Activated naive CD4-positive, alpha-beta T cell treated with anti-CD3 and anti-CD28 coated beads, Interleukin-2, amount 50 U/mL, for 24 hours (primary cell): ENCODE measurements around the gene STAP2.
"Not testable (repeated sequence)": the region's sequence is repeated elsewhere in the genome, so short reads cannot be mapped to it uniquely, and the experiment has no call there.

Experiments
- H3K27ac Mint-ChIP-seq: one replicate; pipeline ENCODE4 v1.8.0; 2021; ENCODE audit warnings: mild to moderate bottlenecking, mixed read lengths
- H3K27me3 Mint-ChIP-seq: one replicate; pipeline ENCODE4 v1.8.0; 2021; ENCODE audit warnings: mixed read lengths
- H3K36me3 Mint-ChIP-seq: one replicate; pipeline ENCODE4 v1.8.0; 2021; ENCODE audit warnings: mixed read lengths
- H3K4me1 Mint-ChIP-seq: one replicate; pipeline ENCODE4 v1.8.0; 2021; ENCODE audit warnings: mixed read lengths
- H3K4me3 Mint-ChIP-seq: one replicate; pipeline ENCODE4 v1.8.0; 2021; ENCODE audit warnings: mild to moderate bottlenecking, mixed read lengths
- H3K9me3 Mint-ChIP-seq: one replicate; pipeline ENCODE4 v1.8.0; 2021; ENCODE audit warnings: mixed read lengths

Gene STAP2

DNA sequence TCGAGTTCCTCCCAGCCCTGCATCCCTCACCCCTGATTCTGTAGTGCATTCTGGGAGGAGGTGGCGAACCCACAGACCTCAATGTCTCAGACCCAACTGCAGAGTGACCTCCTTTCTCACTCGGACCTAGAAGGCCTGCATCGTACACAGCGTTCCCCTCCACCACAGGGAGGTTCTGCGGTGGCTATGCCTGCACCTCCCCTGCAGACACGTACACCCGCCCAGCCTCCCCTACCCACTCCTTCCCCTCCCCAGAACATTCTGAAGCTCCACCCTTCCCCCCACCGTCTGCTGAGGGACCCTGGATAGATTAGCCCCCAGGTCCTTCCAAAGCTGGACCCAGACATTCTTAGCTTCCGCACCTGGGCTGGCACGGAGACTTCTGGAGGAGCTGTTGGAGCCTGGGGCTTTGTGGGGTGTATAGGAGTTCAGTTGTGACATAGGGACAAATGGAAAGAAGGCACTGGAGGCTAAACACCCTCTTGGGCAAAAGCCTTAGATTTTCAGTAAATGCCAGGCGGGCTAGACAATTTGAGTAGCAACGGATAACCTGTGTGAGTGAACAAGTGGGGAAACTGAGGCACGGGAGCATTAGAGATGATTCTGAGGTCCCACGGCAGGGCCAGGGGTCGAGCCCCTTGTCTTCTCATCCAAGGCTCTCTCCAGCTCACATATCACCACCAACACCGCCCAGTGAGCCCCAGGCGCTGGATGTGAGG lies 34.6 kb downstream of the STAP2 start:
- Mint-ChIP-seq H3K9me3 (no peaks in the 10 kb centered on the region), H3K27me3 (no peaks in the 10 kb centered on the region), H3K36me3 (no peaks in the 10 kb centered on the region), H3K4me1 (peaks cover 30% of the 10 kb centered on the region), H3K27ac (no peak overlapping the region), H3K4me3 (peak overlapping the region; percentile 80)

DNA sequence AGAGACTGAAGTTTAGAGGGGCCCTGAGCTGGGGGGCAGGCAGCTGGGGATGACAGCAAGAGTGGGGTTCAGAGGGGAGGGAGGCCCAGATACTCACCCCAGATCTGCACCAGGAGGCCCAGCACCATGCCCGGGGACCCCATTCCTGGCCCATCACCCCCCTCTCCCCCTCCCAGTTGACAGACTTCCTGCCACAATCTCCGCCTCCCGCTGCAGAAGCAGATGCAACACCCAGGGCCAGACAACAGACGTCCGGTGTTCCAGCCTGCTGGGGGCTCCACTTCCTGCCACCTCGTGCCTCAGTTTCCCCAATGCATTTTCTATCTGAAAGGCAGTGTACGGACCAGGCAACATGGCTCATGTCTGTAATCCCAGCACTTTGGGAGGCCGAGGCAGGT lies 36.4 kb downstream of the STAP2 start, which contains the start of gene TMIGD2:
TSS of gene TMIGD2 (minus strand) at position 147 of the 398 bp plus-strand sequence. CDS start at position 143, 4 bp downstream.
- Mint-ChIP-seq H3K27me3 (no peaks in the 10 kb centered on the region), H3K27ac (peak within 1 kb of the TSS; percentile 96), H3K4me1 (peaks cover 35% of the 10 kb centered on the region), H3K36me3 (no peaks in the 10 kb centered on the region), H3K4me3 (peak within 1 kb of the TSS; percentile 85), H3K9me3 (no peaks in the 10 kb centered on the region)

- peaks cover 35% of the 10 kb centered on the region for H3K4me1 Mint-ChIP-seq
- peak overlapping the region; percentile 96 for H3K27ac Mint-ChIP-seq
- H3K4me3 Mint-ChIP-seq, result peak overlapping the region; percentile 85
- H3K9me3 Mint-ChIP-seq, result no peaks in the 10 kb centered on the region
- H3K36me3 Mint-ChIP-seq, result no peaks in the 10 kb centered on the region
- no peaks in the 10 kb centered on the region for H3K27me3 Mint-ChIP-seq
Measured at GRCh38 chr19:4301590-4302242, 36.9 kb downstream of the STAP2 start.

GRCh38 chr19:4300589-4300988 lies 38.0 kb downstream of the STAP2 start:
- H3K9me3 Mint-ChIP-seq, result no peaks in the 10 kb centered on the region
- H3K36me3 Mint-ChIP-seq, result no peaks in the 10 kb centered on the region
- peak overlapping the region; percentile 74 for H3K27ac Mint-ChIP-seq
- peaks cover 35% of the 10 kb centered on the region for H3K4me1 Mint-ChIP-seq
- H3K27me3 Mint-ChIP-seq, result no peaks in the 10 kb centered on the region
- H3K4me3 Mint-ChIP-seq, result peak overlapping the region; percentile 39

- Mint-ChIP-seq H3K36me3 (no peaks in the 10 kb centered on the region), H3K9me3 (no peaks in the 10 kb centered on the region), H3K27me3 (no peaks in the 10 kb centered on the region), H3K4me1 (peaks cover 31% of the 10 kb centered on the region), H3K27ac (peak overlapping the region; percentile 12), H3K4me3 (no peak overlapping the region)
Measured at GRCh38 chr19:4298810-4299550, 39.6 kb downstream of the STAP2 start.

DNA sequence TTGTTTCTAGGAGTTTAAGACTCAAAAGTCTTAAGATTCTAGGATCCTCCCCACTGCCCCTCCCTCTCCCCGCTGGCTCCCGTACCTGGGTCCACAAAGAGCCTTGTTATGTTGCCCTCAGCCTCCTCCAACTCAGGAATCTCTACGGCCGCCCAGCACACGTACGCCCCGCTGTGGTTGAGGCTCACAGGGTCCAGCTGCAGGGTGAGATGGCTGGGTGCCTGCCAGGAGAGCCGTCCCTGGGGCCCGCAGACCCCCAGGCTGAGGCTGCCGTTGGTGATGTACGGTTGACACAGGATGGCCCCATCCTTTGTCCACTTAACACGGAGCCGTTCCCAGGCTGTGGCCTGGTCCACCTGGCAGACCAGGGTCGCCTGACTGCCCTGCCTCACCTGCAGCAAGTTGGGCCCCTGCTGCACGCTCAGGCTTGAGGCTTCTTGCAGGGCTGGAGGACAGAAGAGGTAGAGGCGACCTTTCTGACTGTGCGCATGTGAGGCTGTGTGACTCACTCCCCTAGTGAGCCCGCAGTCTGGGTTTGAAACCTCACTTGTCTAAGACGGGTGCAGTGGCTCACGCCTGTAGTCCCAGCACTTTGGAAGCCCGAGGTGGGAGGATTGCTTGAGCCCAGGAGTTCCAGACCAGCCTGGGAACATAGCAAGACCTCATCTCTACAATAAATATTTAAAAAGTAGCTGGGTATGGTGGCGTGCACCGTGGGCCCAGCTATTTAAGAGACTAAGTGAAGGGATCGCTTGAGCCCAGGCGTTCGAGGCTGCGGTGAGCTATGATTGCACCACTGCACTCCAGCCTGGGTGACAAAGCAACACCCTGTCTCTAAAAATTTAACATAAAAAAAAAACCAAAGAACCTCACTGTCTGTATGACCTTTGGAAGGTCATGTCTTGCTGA lies 40.5 kb downstream of the STAP2 start:
- H3K4me3 Mint-ChIP-seq, result no peak overlapping the region
- peaks cover 26% of the 10 kb centered on the region for H3K4me1 Mint-ChIP-seq
- H3K27ac Mint-ChIP-seq, result peak overlapping the region; percentile 12
- no peaks in the 10 kb centered on the region for H3K9me3 Mint-ChIP-seq
- no peaks in the 10 kb centered on the region for H3K27me3 Mint-ChIP-seq
- H3K36me3 Mint-ChIP-seq, result no peaks in the 10 kb centered on the region

DNA sequence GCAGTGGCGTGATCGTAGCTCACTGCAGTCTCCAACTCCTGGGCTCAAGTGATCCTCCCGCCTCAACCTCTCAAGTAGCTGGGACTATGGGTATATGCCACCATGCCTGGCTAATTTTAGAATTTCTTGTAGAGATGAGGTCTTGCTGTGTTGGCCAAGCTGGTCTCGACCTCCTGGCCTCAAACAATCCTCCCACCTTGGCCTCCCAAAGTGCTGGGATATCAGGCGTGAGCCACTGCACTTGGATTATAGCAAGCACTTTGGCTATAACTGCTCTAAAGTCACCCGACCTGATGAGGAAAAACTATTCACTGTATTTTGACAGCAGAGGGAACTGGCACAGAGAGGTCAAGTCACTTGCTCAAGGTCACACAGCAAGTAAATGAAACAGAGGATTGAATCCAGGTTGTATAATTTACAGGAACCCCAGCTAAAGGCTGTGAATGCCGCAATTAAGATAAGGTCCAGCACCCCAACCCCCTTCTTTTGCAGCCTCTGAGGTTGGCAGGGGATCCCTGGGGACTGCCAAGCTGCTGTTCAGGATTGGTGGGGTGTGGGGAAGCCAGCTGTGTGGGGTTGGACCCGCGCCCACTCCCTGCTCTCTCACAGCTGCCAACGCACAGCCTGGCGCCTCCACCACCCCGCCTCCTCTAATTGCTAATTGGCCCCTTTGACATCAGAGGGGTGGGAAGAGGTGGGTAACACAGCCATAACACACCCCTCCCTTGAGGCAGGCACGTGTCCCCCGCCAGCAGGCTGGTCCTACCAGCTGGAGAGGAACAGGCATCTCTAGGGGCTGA lies 42.5 kb downstream of the STAP2 start:
- Mint-ChIP-seq H3K36me3 (no peaks in the 10 kb centered on the region), H3K27me3 (no peaks in the 10 kb centered on the region), H3K27ac (no peak overlapping the region), H3K4me3 (no peak overlapping the region), H3K9me3 (no peaks in the 10 kb centered on the region), H3K4me1 (peaks cover 11% of the 10 kb centered on the region)

GRCh38 chr19:4294389-4294788 lies 44.2 kb downstream of the STAP2 start:
- no peaks in the 10 kb centered on the region for H3K36me3 Mint-ChIP-seq
- no peaks in the 10 kb centered on the region for H3K9me3 Mint-ChIP-seq
- H3K27ac Mint-ChIP-seq, result no peak overlapping the region
- H3K4me1 Mint-ChIP-seq, result peaks cover 5% of the 10 kb centered on the region
- H3K27me3 Mint-ChIP-seq, result no peaks in the 10 kb centered on the region
- no peak overlapping the region for H3K4me3 Mint-ChIP-seq

DNA sequence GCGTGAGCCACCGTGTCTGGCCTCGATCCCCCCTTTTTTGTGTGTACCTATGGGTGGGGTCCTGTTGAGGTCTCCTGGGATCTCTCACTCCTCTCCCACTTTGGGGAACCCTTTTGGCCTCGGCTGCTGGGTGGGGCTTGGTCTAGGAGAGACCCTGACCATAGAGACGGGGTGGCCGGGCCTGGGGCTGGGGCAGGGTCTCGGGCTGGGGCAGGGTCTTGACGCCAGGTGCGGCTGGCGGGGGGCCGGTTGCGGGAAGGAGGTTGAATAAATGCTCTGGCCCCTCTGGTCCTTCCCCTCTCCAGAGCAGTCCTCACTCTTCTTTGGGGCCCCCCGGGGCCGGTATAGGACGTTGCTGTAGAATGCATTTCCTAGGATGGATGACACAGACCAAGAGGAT lies 46.1 kb downstream of the STAP2 start:
- Mint-ChIP-seq H3K27me3 (no peaks in the 10 kb centered on the region), H3K9me3 (no peaks in the 10 kb centered on the region), H3K4me3 (no peak overlapping the region), H3K36me3 (no peaks in the 10 kb centered on the region), H3K27ac (no peak overlapping the region), H3K4me1 (no peaks in the 10 kb centered on the region)

DNA sequence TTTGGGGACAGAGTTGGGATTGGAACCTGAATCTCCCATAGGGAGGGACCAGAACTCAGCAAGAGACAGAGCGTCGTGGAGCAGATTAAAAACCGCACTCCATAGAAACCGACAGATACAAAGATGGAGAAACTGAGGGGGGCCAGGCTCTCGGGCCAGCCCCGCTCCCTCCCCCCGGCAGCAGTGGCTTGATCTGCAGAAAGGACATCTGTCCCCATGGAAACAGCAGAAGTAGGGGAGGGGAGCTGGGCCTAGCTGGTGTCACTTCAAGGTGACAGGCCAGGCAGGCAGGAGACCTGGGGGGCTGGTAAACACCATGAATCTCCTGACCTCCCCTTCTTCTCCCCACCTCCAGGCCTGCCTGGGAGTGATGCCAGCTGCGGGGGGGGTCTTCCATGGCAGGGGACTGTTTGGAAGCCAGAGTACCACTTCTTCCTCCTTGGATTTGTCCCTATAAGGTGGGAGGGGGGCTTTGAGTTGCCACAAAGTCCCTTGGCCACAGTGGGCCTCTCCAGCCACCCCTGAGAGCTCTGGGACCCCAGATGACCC lies 47.4 kb downstream of the STAP2 start:
- no peaks in the 10 kb centered on the region for H3K36me3 Mint-ChIP-seq
- no peaks in the 10 kb centered on the region for H3K4me1 Mint-ChIP-seq
- no peak overlapping the region for H3K4me3 Mint-ChIP-seq
- H3K9me3 Mint-ChIP-seq, result no peaks in the 10 kb centered on the region
- no peak overlapping the region for H3K27ac Mint-ChIP-seq
- no peaks in the 10 kb centered on the region for H3K27me3 Mint-ChIP-seq

GRCh38 chr19:4288091-4288777 lies 50.4 kb downstream of the STAP2 start:
- Mint-ChIP-seq H3K36me3 (no peaks in the 10 kb centered on the region), H3K27ac (no peak overlapping the region), H3K4me3 (no peak overlapping the region)

GRCh38 chr19:4286141-4286540 lies 52.5 kb downstream of the STAP2 start:
- H3K4me3 Mint-ChIP-seq, H3K36me3 Mint-ChIP-seq, H3K4me1 Mint-ChIP-seq, H3K9me3 Mint-ChIP-seq, H3K27ac Mint-ChIP-seq, H3K27me3 Mint-ChIP-seq: not testable (repeated sequence)

More at GRCh38 chr19:4288091-4288777, 50.4 kb downstream of the STAP2 start:
- no peaks in the 10 kb centered on the region for H3K27me3 Mint-ChIP-seq
- no peaks in the 10 kb centered on the region for H3K9me3 Mint-ChIP-seq
- no peaks in the 10 kb centered on the region for H3K4me1 Mint-ChIP-seq

- Mint-ChIP-seq H3K27me3 (peaks cover 1% of the 10 kb centered on the region), H3K9me3 (no peaks in the 10 kb centered on the region), H3K36me3 (no peaks in the 10 kb centered on the region), H3K27ac (no peak overlapping the region), H3K4me1 (peaks cover under 1% of the 10 kb centered on the region), H3K4me3 (no peak overlapping the region)
Measured at GRCh38 chr19:4284974-4285373, 53.7 kb downstream of the STAP2 start.
